ENCODE data around the gene IL13RA1. TPM values are rescaled to one million over a fixed set of nuclear protein-coding genes. Genes with fewer than 3 reads are reported as not detected.

The IL13RA1 gene
- total RNA-seq, 1 donor from 2014 or later = 41.1 TPM

DNA sequence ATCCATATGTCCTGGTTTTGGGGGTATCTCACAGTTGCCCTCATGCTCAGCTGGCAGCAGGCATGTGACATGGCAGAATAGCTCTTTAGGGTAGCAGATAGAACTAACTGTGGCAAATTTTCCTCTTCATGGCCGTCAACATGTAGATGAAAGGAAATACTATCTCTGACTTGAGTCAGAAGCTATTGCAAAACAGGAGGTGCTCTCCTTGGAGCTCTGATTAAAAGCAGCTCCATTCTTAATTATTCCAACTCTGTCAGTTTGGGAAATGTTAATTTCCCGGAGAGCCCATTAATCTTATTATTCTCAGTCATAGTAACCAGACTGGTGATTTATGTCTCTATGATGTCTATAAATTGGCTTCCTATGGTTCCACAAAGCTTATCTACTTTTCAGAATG is 18.2 kb downstream of the IL13RA1 start:
- TF ChIP-seq, protein P1, sequence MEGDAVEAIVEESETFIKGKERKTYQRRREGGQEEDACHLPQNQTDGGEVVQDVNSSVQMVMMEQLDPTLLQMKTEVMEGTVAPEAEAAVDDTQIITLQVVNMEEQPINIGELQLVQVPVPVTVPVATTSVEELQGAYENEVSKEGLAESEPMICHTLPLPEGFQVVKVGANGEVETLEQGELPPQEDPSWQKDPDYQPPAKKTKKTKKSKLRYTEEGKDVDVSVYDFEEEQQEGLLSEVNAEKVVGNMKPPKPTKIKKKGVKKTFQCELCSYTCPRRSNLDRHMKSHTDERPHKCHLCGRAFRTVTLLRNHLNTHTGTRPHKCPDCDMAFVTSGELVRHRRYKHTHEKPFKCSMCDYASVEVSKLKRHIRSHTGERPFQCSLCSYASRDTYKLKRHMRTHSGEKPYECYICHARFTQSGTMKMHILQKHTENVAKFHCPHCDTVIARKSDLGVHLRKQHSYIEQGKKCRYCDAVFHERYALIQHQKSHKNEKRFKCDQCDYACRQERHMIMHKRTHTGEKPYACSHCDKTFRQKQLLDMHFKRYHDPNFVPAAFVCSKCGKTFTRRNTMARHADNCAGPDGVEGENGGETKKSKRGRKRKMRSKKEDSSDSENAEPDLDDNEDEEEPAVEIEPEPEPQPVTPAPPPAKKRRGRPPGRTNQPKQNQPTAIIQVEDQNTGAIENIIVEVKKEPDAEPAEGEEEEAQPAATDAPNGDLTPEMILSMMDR (IDR thresholded peaks at IDR 0.05; ENCODE audit: insufficient read depth, low read depth, low read length) = no peak
- TF ChIP-seq EZH2 (IDR thresholded peaks at IDR 0.05; ENCODE audit: insufficient read depth, low read length) = no peak
- Mint-ChIP-seq H3K36me3 (ENCODE audit: low read depth, unreplicated experiment) (no peaks in the 10 kb centered on the region), H3K9me3 (ENCODE audit: unreplicated experiment) (no peaks in the 10 kb centered on the region), H3K4me3 (ENCODE audit: unreplicated experiment) (no peak overlapping the region), H3K27ac (ENCODE audit: unreplicated experiment) (no peak overlapping the region), H3K4me1 (ENCODE audit: low read depth, unreplicated experiment) (peaks cover 1% of the 10 kb centered on the region), H3K27me3 (ENCODE audit: low read depth, unreplicated experiment) (no peaks in the 10 kb centered on the region)
- H3K36me3 ChIP-seq (ENCODE audit: insufficient read depth, low read length) = no peaks in the 10 kb centered on the region
- no peaks in the 10 kb centered on the region for H3K27me3 ChIP-seq (ENCODE audit: insufficient read depth, low read length)
- H3K79me2 ChIP-seq (ENCODE audit: insufficient read depth, low read length) = no peaks in the 10 kb centered on the region
- H3K27ac ChIP-seq (ENCODE audit: low read depth, low read length) = no peak overlapping the region
- H3K9me3 ChIP-seq (ENCODE audit: insufficient read depth, low read depth, low read length) = no peaks in the 10 kb centered on the region
- H3K9ac ChIP-seq (ENCODE audit: low read length) = no peak overlapping the region
- H3K4me3 ChIP-seq (ENCODE audit: insufficient read depth, low read depth, low read length) = no peak overlapping the region
- no peak overlapping the region for H2AFZ ChIP-seq (ENCODE audit: low read depth, low read length)
- DNase-seq (ENCODE audit: low read depth) (no peak), FAIRE-seq (no peak)
- no peaks in the 10 kb centered on the region for H4K20me1 ChIP-seq (ENCODE audit: insufficient read depth, low read length)
- no peaks in the 10 kb centered on the region for H3K4me1 ChIP-seq (ENCODE audit: insufficient read depth, low read length)
- H3K4me2 ChIP-seq (ENCODE audit: low read length) = no peak overlapping the region

- H3K79me2 ChIP-seq (ENCODE audit: insufficient read depth, low read length) = no peaks in the 10 kb centered on the region
- no peaks in the 10 kb centered on the region for H3K36me3 ChIP-seq (ENCODE audit: insufficient read depth, low read length)
- no peak overlapping the region for H3K4me3 ChIP-seq (ENCODE audit: insufficient read depth, low read depth, low read length)
- TF ChIP-seq, protein P1 (IDR thresholded peaks at IDR 0.05; ENCODE audit: insufficient read depth, low read depth, low read length) = no peak
- Mint-ChIP-seq H3K9me3 (ENCODE audit: unreplicated experiment) (no peaks in the 10 kb centered on the region), H3K4me3 (ENCODE audit: unreplicated experiment) (no peak overlapping the region), H3K36me3 (ENCODE audit: low read depth, unreplicated experiment) (peaks cover 5% of the 10 kb centered on the region), H3K27me3 (ENCODE audit: low read depth, unreplicated experiment) (no peaks in the 10 kb centered on the region), H3K27ac (ENCODE audit: unreplicated experiment) (no peak overlapping the region), H3K4me1 (ENCODE audit: low read depth, unreplicated experiment) (peaks cover 6% of the 10 kb centered on the region)
- H4K20me1 ChIP-seq (ENCODE audit: insufficient read depth, low read length) = no peaks in the 10 kb centered on the region
- no peak overlapping the region for H2AFZ ChIP-seq (ENCODE audit: low read depth, low read length)
- no peak overlapping the region for H3K9ac ChIP-seq (ENCODE audit: low read length)
- H3K4me2 ChIP-seq (ENCODE audit: low read length) = no peak overlapping the region
- no peak for DNase-seq (ENCODE audit: low read depth)
- H3K27me3 ChIP-seq (ENCODE audit: insufficient read depth, low read length) = no peaks in the 10 kb centered on the region
- FAIRE-seq = no peak
- H3K9me3 ChIP-seq (ENCODE audit: insufficient read depth, low read depth, low read length) = no peaks in the 10 kb centered on the region
- no peaks in the 10 kb centered on the region for H3K4me1 ChIP-seq (ENCODE audit: insufficient read depth, low read length)
- no peak overlapping the region for H3K27ac ChIP-seq (ENCODE audit: low read depth, low read length)
These were observed 24.8 kb downstream of the IL13RA1 start for GRCh38 chrX:118751950-118752783.

DNA sequence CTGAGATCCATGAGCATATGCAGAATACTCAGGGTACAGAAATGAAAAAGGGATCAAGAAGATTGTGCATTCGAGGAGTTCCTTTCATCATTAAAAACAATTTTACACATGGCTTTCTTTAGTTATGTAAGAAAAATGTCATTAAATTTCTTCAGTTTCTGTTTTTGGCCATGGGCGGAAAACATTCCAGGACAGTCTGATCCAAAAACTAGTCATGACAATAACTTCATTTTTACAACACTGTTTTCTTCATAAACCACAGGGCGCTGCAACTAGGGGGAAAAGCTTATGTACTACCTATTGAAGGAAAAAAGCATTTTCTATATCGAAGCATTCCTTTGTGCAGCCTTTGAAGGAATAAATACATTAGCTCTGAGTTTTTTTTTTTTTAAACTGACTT is 28.2 kb downstream of the IL13RA1 start:
- H3K4me3 ChIP-seq (ENCODE audit: insufficient read depth, low read depth, low read length) = no peak overlapping the region
- H3K9me3 ChIP-seq (ENCODE audit: insufficient read depth, low read depth, low read length) = no peaks in the 10 kb centered on the region
- H3K36me3 Mint-ChIP-seq (ENCODE audit: low read depth, unreplicated experiment) = peaks cover 5% of the 10 kb centered on the region
- DNase-seq (ENCODE audit: low read depth) (no peak), FAIRE-seq (no peak)
- no peaks in the 10 kb centered on the region for H3K79me2 ChIP-seq (ENCODE audit: insufficient read depth, low read length)
- H3K27me3 Mint-ChIP-seq (ENCODE audit: low read depth, unreplicated experiment) = no peaks in the 10 kb centered on the region
- H3K4me1 Mint-ChIP-seq (ENCODE audit: low read depth, unreplicated experiment) = peaks cover 6% of the 10 kb centered on the region
- H4K20me1 ChIP-seq (ENCODE audit: insufficient read depth, low read length) = no peaks in the 10 kb centered on the region
- H3K27me3 ChIP-seq (ENCODE audit: insufficient read depth, low read length) = no peaks in the 10 kb centered on the region
- no peak overlapping the region for H3K4me2 ChIP-seq (ENCODE audit: low read length)
- no peaks in the 10 kb centered on the region for H3K4me1 ChIP-seq (ENCODE audit: insufficient read depth, low read length)
- H3K9me3 Mint-ChIP-seq (ENCODE audit: unreplicated experiment) = no peaks in the 10 kb centered on the region
- no peaks in the 10 kb centered on the region for H3K36me3 ChIP-seq (ENCODE audit: insufficient read depth, low read length)
- no peak overlapping the region for H3K9ac ChIP-seq (ENCODE audit: low read length)
- no peak overlapping the region for H3K27ac Mint-ChIP-seq (ENCODE audit: unreplicated experiment)
- no peak overlapping the region for H3K27ac ChIP-seq (ENCODE audit: low read depth, low read length)
- H2AFZ ChIP-seq (ENCODE audit: low read depth, low read length) = no peak overlapping the region
- H3K4me3 Mint-ChIP-seq (ENCODE audit: unreplicated experiment) = no peak overlapping the region
- no peak for TF ChIP-seq EZH2 (IDR thresholded peaks at IDR 0.05; ENCODE audit: insufficient read depth, low read length)
- TF ChIP-seq, protein P1 (IDR thresholded peaks at IDR 0.05; ENCODE audit: insufficient read depth, low read depth, low read length) = no peak

All from astrocyte (in vitro differentiated cells and primary cell).